NCI-H1048 (cell line): Measurements from ENCODE around the gene BBS10.
"Not testable (repeated sequence)": the region's sequence is repeated elsewhere in the genome, so short reads cannot be mapped to it uniquely, and the experiment has no call there.

Experiments used
- DNase-seq: peaks from one replicate; lab custom pipeline; 2025; lab: John Stamatoyannopoulos, UW

BBS10 gene

DNA sequence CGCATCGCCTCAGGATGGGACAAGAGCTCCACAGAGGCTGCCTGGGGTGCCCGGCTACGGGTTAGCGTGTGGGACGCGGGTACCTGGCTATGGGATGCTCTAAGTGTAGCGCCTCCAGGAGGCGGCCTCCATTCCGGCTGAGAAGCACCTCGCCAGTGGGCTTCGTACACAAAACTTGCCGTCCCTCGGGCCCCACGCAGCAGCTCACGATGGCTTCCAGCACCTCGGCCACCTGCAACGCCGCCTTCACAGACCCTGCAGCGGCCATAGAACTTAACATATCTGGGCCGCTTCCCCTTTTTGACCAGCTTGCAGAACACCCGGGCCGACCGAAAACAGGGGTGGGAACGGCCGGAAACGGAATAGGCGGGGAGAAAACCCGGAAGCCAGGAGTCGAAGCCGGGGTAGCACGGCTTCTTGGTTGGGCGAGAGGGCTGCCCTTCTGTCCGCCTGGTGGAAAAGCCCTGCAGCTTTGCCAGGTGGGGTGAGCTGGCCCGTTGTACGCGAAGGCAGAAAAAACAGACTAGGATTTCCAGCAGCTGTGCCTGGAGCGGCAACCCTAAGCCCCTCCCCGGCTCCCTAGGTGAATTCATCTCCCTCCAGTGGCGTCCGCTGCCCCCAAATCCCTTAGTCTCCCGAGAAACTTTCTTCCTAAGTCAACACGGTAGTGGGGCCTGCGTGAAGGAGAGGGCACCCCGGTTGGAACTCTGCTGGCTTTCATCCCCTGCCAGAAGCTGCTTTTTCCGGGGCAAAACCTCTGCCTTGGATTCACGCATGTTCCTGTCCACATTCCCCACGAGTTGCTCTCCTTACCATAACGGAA lies at the start of gene BBS10:
BBS10 (minus strand) TSS at position 337 of the 823 bp plus-strand sequence; CDS start at position 280, 57 bp downstream.
- peak; percentile 54 for DNase-seq

DNA sequence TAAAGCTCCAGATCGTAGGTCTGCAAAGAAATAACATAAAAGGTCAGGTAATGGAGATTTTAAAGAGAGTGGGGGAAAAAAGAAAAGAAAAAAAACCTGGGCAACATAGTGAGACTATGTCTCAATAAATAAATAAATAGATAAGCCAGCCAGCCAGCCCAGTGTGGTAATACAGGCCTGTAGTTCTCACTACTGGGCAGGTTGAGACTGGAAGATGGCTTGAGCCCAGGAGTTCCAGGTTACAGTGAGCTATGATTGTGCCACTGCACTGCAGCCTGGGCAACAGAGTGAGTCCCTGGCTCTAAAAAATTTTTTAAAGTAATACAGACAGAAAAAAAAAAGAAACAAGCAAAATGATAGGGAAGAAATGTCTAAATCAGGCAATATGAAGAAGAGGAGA lies 43.2 kb upstream of the BBS10 start:
- DNase-seq = no peak

DNA sequence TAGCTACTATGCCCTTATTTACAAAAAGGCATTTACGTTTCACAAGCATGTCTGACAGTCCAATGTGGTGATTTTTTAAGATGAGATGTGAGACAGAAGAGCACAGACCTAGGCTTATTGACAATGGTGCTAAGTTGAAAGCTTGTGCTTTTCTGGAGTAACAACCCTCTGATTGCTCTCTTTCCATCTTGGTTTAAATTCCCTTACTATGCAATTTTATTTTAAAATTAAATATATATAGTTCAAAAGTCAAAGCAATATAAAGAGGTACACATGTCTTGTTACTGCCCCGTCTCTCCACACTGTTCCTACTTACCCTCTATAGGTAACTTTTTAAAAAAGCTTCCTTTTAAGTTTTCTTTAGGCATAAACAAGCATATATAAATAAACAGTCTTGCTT lies 39.4 kb upstream of the BBS10 start:
- DNase-seq = no peak

DNA sequence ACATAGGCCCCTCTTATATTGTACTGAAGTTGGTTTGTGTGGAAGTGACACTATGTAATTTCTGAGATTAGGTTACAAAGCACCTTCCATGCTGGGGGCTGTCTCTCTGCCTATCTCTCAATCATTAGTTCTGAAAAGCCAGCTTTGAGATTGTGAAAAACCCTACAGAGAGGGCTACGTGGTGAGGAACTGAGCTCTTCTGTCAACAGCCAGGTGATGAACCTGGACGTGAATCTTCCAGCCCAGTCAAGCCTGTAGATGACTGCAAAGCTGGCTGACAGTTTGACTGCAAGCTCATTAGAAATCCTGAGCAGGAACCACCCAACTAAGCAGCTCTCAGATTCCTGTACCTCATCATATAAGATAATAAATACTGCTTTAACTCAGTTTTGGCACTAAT lies 36.3 kb upstream of the BBS10 start:
- DNase-seq = no peak

DNA sequence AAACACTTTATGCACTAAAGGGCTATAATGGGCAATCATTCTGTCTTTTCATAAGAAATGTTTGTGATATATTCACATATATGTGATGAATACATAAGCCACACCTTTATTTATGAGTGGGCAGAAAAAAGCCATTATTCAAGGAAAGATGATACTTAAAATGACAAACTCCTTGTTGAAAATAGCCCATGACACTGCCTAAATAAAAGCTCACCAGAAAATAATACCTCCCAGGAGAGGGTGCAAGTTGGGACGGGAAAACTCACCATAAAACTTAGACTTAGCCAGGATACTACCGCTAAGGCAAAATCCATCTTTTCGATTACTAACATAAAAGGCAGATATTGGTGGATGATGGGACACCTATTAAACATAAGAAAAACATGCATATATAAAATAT lies 35.8 kb upstream of the BBS10 start:
- no peak for DNase-seq

DNA sequence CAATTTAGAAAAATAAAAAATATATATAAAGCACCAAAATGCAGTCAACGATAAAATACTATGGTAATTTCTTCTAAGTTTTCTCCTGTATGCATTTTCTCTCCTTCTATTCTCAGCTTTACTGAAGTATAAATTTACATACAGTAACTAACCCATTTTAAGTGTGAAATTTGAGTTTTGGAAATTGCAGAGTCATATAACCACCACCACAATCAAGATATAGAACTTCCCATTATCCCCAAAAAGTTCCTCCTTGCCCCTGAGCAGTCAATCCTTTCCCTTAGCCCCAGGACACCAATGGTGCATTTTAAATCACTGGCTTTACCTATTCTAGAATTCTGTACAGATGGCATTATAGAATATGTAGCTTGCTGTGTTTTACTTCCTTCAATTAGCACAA lies 31.0 kb upstream of the BBS10 start:
- no peak for DNase-seq

DNA sequence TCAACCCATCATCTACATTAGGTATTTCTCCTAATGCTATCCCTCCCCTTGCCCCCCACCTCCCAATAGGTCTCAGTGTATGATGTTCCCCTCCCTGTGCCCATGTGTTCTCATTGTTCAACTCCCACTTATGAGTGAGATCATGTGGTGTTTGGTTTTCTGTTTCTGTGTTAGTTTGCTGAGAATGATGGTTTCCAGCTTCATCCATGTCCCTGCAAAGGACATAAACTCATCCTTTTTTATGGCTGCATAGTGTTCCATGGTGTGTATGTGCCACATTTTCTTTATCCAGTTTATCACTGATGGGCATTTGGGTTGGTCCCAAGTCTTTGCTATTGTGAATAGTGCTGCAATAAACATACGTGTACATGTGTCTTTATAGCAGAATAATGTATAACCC lies 28.7 kb upstream of the BBS10 start:
- not testable (repeated sequence) for DNase-seq

DNA sequence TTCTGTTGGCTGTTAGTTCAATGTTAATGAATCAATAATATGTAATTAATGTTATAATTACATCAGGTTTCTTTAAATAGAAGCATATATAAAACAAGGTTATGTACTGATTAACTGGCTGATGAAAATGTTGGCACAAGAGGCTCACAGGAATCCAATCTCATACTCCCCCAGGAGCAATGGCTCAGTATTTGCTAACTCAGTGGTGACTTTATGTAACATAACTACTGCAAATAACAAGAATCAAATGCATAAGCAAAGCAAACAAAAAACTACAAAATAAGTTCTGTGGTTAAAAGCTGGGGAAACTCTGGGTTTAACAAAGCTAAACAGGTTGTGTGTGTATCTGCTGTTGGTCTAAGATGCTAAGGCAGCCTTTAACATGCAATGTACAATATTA lies 27.7 kb upstream of the BBS10 start:
- no peak for DNase-seq

DNA sequence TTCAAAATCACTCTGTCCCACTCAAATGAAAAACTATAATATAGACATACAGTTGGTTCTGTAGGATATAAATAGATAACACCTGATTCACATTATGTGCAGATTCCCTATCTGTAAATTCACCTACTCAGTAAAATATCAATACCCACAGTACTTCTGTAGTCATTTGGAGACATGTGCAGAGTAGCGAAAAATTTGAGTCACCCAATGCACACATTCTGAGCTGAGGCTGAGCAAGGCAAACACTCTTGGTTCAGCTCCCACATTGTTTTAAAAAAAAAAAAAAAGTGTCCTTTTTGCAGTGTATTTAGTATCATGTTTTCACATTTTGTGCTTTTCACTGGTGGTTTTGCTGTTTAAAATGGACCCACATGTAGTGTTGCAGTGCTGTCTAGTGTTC lies 27.3 kb upstream of the BBS10 start:
- no peak for DNase-seq

DNA sequence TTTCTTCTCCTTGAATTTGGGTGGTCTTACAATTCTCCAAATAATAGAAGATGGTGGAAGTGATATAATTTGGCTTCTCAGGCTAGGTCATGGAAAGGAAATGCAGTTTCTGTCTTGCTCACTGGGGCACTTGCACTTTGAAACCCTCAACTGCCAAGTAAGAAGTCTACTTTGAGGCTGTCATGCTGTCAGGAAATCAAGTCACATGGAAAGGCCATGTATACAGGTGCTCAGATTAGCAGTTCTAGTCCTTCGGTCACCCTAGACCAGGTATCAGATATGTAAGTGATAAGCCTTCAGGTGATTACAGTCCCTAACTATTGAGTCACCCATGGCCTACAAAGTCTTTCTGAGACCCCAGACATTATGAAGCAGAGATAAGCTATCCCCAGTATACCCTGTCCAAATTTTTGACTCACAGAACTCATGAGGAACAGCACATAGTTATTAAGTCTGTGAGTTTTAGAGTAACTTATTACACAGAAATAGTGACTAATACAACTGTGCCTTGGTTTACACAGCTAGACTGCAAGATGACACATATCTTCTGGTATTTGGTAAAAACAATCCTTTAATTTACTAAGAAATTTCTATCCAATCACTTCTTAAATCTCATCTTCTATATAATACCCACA lies 26.3 kb upstream of the BBS10 start:
- no peak for DNase-seq

DNA sequence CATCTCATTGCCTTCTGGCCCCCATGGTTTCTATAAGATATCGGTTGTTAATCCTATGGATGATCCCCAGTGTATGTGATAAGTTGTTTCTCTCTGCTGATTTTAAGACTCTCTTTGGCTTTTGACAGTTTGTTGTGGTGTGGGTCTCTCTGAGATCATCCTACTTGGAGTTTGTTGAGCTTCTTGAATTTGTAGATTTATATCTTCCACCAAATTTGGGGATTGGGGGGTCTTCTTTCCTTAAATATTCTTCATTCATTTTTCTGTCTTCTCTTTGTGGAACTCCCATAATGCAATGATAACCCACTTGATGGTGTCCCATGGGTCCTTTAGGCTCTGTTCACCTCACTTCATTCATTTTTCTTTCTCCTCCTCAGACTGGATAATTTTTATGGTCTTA lies 20.0 kb upstream of the BBS10 start:
- no peak for DNase-seq

DNA sequence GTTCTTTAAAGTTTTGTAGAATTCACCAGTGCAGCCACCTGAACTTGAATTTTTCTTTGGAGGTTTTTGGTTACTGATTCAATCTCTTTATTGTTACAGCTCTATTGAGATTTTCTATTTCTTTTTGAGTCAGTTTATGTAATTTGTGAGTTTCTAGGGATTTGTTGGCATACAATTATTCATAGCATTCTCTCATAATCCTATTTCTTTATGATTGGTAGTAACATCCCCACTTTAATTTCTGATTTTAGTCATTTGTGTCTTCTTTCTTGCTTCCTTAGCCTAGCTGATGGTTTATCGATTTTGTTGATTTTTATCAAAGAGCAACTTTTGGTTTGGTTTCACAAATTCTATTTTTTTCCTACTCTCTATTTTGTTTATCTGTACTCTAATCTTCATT lies 17.9 kb upstream of the BBS10 start:
- no peak for DNase-seq

DNA sequence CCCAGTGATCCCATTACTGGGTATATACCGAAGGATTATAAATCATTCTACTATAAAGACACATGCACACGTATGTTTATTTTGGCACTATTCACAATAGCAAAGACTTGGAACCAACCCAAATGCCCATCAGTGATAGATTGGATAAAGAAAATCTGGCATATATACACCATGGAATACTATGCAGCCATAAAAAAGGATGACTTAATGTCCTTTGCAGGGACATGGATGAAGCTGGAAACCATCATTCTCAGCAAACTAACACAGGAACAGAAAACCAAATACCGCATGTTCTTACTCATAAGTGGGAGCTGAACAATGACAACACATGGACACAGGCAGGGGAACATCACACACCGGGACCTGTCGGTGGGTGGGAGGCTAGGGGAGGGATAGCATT lies 15.9 kb upstream of the BBS10 start:
- DNase-seq = not testable (repeated sequence)

DNA sequence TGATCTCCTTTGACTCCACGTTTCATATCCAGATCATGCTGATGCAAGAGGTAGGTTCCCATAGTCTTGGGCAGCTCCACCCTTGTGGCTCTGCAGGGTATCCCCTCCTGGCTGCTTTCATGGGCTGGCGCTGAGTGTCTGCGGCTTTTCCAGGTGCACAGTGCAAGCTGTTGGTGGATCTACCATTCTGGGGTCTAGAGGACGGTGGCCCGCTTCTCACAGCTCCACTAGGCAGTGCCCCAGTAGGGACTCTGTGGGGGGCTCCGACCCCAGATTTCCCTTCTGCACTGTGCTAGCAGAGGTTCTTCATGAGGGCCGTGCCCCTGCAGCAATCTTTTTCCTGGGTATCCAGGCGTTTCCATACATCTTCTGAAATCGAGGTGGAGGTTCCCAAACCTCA lies 12.1 kb upstream of the BBS10 start:
- DNase-seq = no peak

DNA sequence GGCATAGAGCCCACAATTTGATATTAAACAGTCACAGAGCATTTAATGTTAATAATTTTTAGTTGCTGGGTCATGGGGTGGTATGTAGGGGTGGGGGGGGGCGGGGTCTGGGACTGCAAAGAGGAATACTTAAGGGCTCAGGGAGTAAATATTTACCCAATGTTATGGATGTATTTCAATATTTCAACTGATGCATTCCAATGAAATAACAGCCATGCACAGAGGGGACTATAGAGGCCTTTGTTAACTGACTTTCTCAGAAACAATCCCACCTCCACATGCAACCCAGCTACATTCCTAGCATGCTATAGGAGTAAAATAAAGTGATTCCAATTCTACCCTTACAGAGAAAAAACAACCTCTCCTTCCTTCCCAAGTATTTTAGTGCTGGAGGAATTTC lies 7.9 kb upstream of the BBS10 start:
- DNase-seq = no peak

DNA sequence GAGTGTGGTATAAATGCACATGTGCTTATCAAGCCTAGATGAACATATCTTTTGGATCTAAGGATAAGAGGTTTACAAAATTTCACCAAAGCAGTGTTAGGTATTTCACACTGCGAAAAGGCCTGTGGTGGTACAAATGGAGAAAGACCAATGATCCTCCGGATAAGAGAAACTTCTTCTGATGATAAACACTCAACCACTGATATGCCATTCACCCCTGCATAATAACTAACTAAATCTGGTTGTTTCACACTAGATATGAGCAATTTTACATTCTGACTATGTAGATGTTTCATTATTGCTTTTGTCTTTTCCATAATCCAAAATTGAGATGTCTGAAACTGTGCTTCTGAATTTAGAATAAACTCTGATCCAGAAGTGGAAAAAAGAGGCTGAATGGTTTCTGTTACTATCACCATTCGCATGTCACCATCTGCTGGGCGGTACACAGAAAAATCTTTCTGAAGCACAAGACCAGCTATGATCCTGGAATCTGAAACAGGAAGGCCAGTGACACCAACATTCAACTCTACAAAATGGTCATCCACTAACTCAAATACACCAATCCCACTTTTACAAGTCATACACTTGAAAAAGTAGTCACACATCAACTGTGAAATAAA lies 1.3 kb downstream of the BBS10 start:
- DNase-seq = no peak

DNA sequence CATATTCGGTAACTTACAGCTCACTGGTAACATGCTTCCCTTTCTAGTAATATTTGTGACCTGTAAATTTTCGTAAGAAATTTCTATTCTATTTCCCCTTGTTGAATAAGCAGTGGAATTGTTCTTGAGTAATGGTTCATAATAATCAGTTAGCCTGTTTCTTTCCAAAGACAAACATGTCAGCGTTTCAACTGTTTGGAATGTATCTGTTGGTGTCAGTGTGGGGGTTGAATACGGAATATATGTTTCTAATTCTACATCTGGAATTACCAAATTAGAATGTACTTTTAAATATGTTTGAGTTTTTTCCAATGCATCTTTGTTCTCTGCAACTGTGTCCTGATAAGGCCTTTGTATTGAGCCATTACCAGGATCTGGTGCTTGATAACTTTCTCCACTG lies 2.0 kb downstream of the BBS10 start:
- DNase-seq = no peak

DNA sequence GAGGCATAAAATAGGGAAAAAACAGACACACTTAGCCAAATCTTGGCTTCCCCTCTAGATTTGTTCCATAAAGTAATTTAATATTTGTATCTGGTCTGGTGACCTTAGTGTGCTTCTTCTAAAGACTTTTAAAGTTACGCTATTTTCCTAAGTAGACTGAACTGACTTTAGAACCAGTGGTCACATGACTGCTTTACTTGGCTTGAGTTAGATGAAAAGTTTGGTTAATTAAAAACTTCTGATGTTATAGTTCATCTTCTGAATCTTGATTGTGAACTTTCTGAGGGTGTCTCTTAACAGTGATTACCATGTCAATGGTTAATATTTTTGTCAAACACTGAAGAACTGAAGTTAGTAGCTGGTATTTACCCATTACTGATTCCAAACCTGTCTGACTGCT lies 2.6 kb downstream of the BBS10 start:
- DNase-seq = no peak

DNA sequence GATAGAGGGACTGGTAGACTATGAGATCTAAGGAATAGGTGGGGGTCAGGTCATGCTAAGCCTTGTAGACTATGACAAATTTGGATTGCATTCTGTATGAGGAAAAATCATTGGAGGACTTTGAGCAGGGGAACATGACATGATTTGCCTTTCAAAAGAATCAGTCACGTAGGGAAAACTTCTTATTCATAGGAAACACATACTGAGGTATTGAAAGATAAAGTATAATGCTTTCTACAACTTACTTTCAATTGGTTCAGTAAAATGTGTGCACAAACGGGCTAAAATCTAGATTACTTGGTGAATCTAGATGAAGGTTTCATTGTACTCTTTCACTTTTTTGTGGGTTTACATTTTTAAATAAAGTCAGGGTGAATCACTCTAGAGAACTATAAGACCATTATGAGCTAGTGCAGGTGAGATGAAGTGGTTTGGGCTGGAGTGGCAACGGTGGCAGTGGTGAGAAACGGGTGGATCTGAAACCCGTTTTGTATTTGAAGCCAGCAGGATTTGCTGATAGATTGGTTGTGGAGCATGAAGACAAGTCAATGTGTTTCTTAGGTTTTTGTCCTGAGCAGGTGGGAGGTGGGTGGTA lies 6.7 kb downstream of the BBS10 start:
- DNase-seq = no peak

DNA sequence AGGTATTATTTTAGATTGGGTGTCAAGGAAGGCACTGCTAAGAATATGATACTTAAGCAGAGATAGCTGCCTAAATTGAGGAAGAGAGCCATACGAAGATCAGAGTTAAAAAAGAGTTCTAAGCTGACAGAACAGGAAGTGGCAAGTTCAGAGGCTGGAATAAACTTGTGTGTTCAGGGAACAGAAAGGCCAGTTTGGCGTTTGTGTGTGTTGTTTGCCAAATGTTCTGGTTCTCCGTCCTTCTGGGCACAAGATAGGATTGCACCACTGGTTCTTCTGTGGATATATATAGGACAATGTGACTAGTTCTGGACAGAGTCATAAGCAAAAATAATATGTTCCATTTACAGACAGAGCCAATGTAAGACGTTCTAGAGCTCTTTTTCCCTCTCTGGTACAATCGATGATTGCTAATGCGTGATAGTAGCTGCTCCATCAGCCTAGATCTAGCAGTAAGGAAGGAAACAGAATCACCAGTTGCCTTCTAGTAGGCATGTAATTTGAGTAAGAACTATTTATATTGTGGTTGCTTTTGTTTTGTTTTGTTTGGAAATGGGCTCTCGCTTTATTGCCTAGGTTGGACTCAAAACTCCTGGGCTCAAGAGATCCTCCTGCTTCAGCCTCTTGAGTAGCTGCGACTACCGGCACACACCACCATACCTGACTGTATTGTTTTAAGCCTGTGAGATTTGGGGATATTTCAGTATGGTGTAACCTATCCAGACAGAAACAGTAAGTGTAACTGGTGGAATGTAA lies 7.4 kb downstream of the BBS10 start:
- DNase-seq = no peak

DNA sequence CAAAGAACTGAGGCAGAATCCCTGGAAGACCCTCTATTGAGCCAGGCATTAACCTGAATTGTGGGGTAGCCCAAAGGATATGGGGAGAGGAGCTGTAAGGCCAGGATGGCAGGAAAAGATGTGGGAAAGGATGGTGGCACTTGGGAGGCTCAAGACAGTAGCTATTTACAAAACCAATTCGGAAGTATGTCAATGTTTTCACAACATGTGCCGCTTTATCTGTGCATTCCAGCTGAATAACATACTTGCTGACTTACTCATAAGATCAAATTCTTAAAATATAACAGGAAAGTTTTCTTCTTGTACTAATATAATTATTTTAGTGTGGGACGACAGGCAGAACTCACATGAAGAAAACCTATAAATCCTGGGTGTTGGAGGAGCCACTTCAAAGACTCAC lies 10.6 kb downstream of the BBS10 start:
- DNase-seq = no peak

DNA sequence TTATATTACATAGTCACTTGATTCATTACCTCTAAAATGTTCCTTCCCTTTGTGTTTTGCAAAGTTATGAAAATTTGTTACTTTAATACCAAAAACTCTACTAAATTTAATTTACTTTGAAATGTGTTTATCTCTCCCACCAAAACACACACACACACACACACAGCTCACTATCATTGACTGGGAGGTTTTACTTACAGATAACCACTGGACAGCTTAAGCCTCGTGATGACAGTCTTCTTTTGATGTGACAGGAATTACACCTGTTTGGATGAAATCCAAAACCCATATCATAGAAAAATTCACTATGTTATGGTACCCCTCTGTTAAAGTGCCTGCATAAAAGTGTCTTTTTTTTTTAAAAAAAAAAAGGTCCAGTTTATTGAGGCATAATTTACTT lies 15.6 kb downstream of the BBS10 start:
- DNase-seq = no peak
